ENCODE results near the gene SHB.

The SHB gene

GRCh38 chr9:37948417-37948980 lies 120.5 kb downstream of the SHB start:
- no peak for DNase-seq (ENCODE audit: extremely low spot score)
- ChIA-PET CTCF (interaction anchor here (0.6 to 0.7 kb wide), 2 partner anchors 141 to 199 kb away, joined by 3 read pairs; no protein-coding TSS in a partner anchor), POLR2A (no interaction called here)
- TF ChIP-seq ARNT (IDR thresholded peaks at IDR 0.05) (no peak), SP1 (IDR thresholded peaks at IDR 0.05) (no peak), HDGF (IDR thresholded peaks at IDR 0.05; ENCODE audit: borderline replicate concordance) (no peak), PKNOX1 (IDR thresholded peaks at IDR 0.05) (no peak), ELF4 (IDR thresholded peaks at IDR 0.05) (no peak), TARDBP (IDR thresholded peaks at IDR 0.05) (no peak), BHLHE40 (IDR thresholded peaks at IDR 0.05; ENCODE audit: borderline replicate concordance) (no peak), SUZ12 (IDR thresholded peaks at IDR 0.05) (no peak), FOXA1 (IDR thresholded peaks at IDR 0.05) (no peak), LEF1 (IDR thresholded peaks at IDR 0.05; ENCODE audit: borderline replicate concordance) (no peak), NFRKB (IDR thresholded peaks at IDR 0.05) (no peak), FOXK2 (IDR thresholded peaks at IDR 0.05) (no peak), ZNF384 (IDR thresholded peaks at IDR 0.05) (no peak), FOXM1 (IDR thresholded peaks at IDR 0.05; ENCODE audit: borderline replicate concordance) (no peak), L3MBTL2 (conservative IDR thresholded peaks at IDR 0.05) (no peak)

GRCh38 chr9:37947977-37948376 lies 121.0 kb downstream of the SHB start:
- POLR2A ChIA-PET, result no interaction called here
- no peak for TF ChIP-seq L3MBTL2 (conservative IDR thresholded peaks at IDR 0.05)
- no peak for TF ChIP-seq FOXK2 (IDR thresholded peaks at IDR 0.05)
- no peak for TF ChIP-seq SP1 (IDR thresholded peaks at IDR 0.05)
- no peak for TF ChIP-seq CTBP1 (IDR thresholded peaks at IDR 0.05; ENCODE audit: borderline replicate concordance)
- no peak for TF ChIP-seq ARNT (IDR thresholded peaks at IDR 0.05)
- no peak for TF ChIP-seq TARDBP (IDR thresholded peaks at IDR 0.05)
- TF ChIP-seq LEF1 (IDR thresholded peaks at IDR 0.05; ENCODE audit: borderline replicate concordance), result no peak
- no peak for TF ChIP-seq ELF4 (IDR thresholded peaks at IDR 0.05)
- no peak for TF ChIP-seq PKNOX1 (IDR thresholded peaks at IDR 0.05)
- DNase-seq (ENCODE audit: extremely low spot score), result no peak
- CTCF ChIA-PET, result no interaction called here

- CTCF ChIA-PET, result no interaction called here
- POLR2A ChIA-PET, result no interaction called here
- TF ChIP-seq FOXK2 (IDR thresholded peaks at IDR 0.05) (no peak), BHLHE40 (IDR thresholded peaks at IDR 0.05; ENCODE audit: borderline replicate concordance) (no peak), ZNF384 (IDR thresholded peaks at IDR 0.05) (no peak), ARNT (IDR thresholded peaks at IDR 0.05) (no peak), SP1 (IDR thresholded peaks at IDR 0.05) (no peak), PKNOX1 (IDR thresholded peaks at IDR 0.05) (no peak), ELF4 (IDR thresholded peaks at IDR 0.05) (no peak), FOXA1 (IDR thresholded peaks at IDR 0.05) (no peak), HDGF (IDR thresholded peaks at IDR 0.05; ENCODE audit: borderline replicate concordance) (no peak), SUZ12 (IDR thresholded peaks at IDR 0.05) (no peak), NFRKB (IDR thresholded peaks at IDR 0.05) (no peak), FOXM1 (IDR thresholded peaks at IDR 0.05; ENCODE audit: borderline replicate concordance) (no peak), CTBP1 (IDR thresholded peaks at IDR 0.05; ENCODE audit: borderline replicate concordance) (no peak), TARDBP (IDR thresholded peaks at IDR 0.05) (no peak), LEF1 (IDR thresholded peaks at IDR 0.05; ENCODE audit: borderline replicate concordance) (no peak)
- DNase-seq (ENCODE audit: extremely low spot score), result no peak
These were observed 121.6 kb downstream of the SHB start for GRCh38 chr9:37947471-37947870.

GRCh38 chr9:37946971-37947370 lies 122.1 kb downstream of the SHB start:
- TF ChIP-seq ELF4 (IDR thresholded peaks at IDR 0.05), result no peak
- TF ChIP-seq HDGF (IDR thresholded peaks at IDR 0.05; ENCODE audit: borderline replicate concordance), result no peak
- TF ChIP-seq FOXM1 (IDR thresholded peaks at IDR 0.05; ENCODE audit: borderline replicate concordance), result no peak
- TF ChIP-seq BHLHE40 (IDR thresholded peaks at IDR 0.05; ENCODE audit: borderline replicate concordance), result no peak
- no peak for TF ChIP-seq FOXA1 (IDR thresholded peaks at IDR 0.05)
- TF ChIP-seq ARNT (IDR thresholded peaks at IDR 0.05), result no peak
- TF ChIP-seq NFRKB (IDR thresholded peaks at IDR 0.05), result no peak
- TF ChIP-seq TARDBP (IDR thresholded peaks at IDR 0.05), result no peak
- TF ChIP-seq SP1 (IDR thresholded peaks at IDR 0.05), result no peak
- no peak for TF ChIP-seq FOXK2 (IDR thresholded peaks at IDR 0.05)
- TF ChIP-seq LEF1 (IDR thresholded peaks at IDR 0.05; ENCODE audit: borderline replicate concordance), result no peak
- TF ChIP-seq SUZ12 (IDR thresholded peaks at IDR 0.05), result no peak
- TF ChIP-seq L3MBTL2 (conservative IDR thresholded peaks at IDR 0.05), result no peak
- TF ChIP-seq CTBP1 (IDR thresholded peaks at IDR 0.05; ENCODE audit: borderline replicate concordance), result no peak
- no peak for TF ChIP-seq ZNF384 (IDR thresholded peaks at IDR 0.05)
- ChIA-PET POLR2A (no interaction called here), CTCF (no interaction called here)
- DNase-seq (ENCODE audit: extremely low spot score), result no peak

GRCh38 chr9:37946041-37946440 lies 123.0 kb downstream of the SHB start:
- ChIA-PET POLR2A (no interaction called here), CTCF (no interaction called here)
- TF ChIP-seq LEF1 (IDR thresholded peaks at IDR 0.05; ENCODE audit: borderline replicate concordance), result no peak
- no peak for TF ChIP-seq HDGF (IDR thresholded peaks at IDR 0.05; ENCODE audit: borderline replicate concordance)
- TF ChIP-seq SP1 (IDR thresholded peaks at IDR 0.05), result no peak
- TF ChIP-seq ELF4 (IDR thresholded peaks at IDR 0.05), result no peak
- no peak for TF ChIP-seq SUZ12 (IDR thresholded peaks at IDR 0.05)
- TF ChIP-seq BHLHE40 (IDR thresholded peaks at IDR 0.05; ENCODE audit: borderline replicate concordance), result no peak
- no peak for TF ChIP-seq FOXM1 (IDR thresholded peaks at IDR 0.05; ENCODE audit: borderline replicate concordance)
- no peak for TF ChIP-seq L3MBTL2 (conservative IDR thresholded peaks at IDR 0.05)
- TF ChIP-seq FOXK2 (IDR thresholded peaks at IDR 0.05), result no peak
- no peak for TF ChIP-seq ARNT (IDR thresholded peaks at IDR 0.05)
- TF ChIP-seq CTBP1 (IDR thresholded peaks at IDR 0.05; ENCODE audit: borderline replicate concordance), result no peak
- no peak for TF ChIP-seq ZNF384 (IDR thresholded peaks at IDR 0.05)
- no peak for TF ChIP-seq NFRKB (IDR thresholded peaks at IDR 0.05)
- DNase-seq (ENCODE audit: extremely low spot score), result no peak
